Endothelial cell of hepatic sinusoid (primary cell): ENCODE results near the gene AVPI1.
"Not testable (repeated sequence)": the region's sequence is repeated elsewhere in the genome, so short reads cannot be mapped to it uniquely, and the experiment has no call there.

Experiments used
- in situ Hi-C: cut with HindIII; loops from 2 replicates; pipeline ENCODE4 v1.10.0; 2017; ENCODE audit warnings: low sequenced_read_pairs

Gene AVPI1

DNA sequence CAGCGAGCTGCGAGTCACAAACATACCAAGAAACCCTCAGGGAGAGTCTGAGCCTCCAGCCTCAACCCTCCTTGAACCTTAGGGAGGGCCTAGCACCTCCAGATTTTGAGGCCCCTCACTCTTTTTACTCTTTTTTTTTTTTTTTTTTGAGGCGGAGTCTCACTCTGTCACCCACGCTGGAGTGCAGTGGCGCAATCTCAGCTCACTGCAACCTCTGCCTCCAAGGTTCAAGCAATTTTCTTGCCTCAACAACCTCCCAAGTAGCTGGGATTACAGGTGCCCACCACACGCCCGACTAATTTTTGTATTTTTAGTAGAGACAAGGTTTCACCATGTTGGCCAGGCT is 2.7 kb downstream of the AVPI1 start:
- in situ Hi-C loops = not testable (repeated sequence)

DNA sequence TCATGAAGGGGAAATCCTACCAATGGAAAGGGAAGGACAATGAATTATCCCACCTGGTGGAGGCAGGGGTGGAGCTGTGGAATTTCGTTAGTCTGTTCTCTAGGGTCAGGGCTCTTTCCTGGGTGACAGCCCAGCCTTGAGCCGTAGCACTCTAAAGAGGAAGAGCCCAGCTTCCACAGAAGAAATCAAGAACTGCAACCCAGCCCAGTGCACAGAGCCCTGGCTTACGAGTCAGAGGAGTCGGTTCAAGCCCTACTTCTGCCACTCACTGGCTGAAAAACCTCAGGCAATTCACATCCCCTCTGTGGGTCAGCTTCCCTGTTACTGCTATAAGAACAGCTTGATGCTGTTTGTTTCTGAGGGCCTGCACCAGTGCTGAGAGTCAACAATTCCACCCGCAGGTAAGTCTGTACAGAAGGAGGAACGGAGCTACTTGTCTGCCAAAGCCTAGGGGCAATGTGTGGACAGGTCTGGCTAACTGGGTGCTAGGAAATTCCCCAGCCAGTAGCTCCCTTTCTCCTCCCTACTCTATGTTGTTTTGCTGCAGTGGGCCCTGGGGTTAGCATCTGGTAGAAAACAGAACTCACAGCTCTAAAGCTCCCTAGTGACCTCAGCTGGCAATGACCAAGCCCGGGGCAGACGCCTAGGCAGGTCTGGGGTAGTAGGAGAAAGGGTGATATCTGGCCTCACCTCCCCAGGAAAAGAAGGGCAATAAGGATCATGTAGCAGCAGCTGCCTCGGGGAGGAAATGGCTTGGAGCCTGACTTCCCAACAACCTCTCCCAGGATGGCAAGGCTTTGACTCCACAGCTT is 3.3 kb downstream of the AVPI1 start:
- in situ Hi-C loops = no loop called here

DNA sequence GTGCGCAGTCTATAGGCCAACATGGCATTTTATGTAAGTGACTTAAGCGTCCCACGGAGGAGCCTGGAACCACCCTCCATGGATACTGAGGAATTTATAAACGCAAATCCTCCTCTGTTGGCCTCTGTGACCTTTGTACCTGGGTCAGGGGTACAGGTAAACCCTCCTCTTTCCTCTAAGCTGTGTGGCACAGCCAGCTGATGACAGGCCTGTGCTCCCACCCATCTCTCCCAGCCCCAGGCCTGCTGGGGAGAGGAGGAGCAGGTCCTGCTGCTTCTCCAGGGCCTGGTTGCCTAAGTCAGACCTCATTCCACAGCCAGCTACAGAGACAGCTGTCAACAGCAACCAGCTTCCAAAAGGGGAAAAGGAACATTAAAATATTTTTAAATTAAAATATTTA is 5.0 kb downstream of the AVPI1 start:
- in situ Hi-C loops = no loop called here

DNA sequence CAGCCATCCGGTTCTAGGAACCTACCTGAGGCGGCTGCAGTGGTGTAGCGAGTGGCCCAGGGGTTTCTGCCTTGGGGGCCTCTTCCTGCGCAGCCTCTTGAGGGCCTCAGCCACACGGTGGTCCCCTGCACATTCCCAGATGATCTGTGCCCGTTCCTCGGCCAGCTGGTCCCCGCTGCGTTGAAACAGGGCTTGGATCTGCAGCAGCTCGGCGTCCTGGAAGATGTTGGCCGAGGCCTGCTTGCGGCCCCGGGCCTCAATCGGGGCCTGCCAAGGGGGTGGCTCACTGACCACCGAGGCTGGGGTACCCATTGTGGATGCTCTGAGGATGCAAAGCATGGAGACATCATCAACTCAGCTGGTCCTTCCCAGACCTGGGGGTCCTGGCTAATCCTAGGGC is 7.4 kb downstream of the AVPI1 start:
- in situ Hi-C loops = no loop called here

DNA sequence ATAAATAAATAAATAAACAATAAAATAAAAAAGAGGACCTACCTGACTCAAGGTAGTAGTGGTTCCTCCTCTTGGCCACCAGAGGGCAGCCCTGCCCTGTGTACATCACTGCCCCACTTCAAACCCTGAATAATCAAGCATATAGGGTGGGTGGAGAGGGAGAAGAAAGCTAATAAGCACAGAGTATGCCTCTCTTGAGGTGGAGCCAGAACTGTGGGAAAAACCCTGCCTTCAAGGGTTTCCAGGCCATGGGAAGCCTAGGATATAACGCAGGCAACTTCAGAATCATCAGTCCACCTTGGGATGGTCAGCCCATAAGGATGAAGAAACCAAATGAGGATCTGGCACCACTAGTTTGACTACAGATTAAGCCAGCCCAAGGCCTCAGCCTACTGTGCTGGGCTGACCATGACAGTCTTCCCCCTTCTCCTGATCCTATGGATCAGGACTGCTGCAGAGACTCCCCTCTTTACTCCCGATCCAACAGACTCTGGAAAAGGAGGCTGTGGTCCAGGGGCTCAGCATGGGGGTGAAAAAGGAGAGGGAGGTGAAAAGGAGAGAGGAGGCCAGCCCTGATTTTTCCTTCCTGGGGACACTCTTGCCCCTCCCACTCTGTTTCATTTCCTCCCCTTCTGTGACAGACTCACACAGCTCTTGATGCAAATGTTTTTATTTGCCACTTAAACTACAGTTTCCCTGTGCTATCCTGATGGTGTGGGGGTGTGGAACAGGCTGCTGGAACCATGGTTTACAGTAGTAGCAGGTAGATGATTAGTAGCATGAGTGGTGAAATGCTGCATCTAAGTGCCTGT is 10.1 kb downstream of the AVPI1 start:
- in situ Hi-C loops = no loop called here

DNA sequence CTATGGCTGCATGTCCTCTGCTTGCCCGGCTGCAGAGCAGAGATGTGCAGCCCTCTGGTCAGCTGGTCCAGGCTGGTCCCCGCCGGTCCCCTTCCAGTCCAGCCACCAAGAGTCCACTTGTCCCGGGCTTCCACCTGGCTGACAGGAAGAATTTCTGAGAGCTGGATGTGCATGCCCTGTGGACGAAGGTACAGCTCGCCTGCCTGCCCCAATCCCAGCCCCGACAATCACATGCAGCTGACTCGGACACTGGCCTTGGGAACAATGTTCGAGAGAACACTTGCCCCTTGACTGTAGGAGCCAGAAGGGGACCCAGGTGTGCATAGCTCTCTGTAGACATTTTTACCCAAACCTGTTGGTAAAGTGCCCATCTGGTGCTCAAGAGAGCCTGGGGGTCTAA is 11.8 kb downstream of the AVPI1 start:
- in situ Hi-C loops = no loop called here

DNA sequence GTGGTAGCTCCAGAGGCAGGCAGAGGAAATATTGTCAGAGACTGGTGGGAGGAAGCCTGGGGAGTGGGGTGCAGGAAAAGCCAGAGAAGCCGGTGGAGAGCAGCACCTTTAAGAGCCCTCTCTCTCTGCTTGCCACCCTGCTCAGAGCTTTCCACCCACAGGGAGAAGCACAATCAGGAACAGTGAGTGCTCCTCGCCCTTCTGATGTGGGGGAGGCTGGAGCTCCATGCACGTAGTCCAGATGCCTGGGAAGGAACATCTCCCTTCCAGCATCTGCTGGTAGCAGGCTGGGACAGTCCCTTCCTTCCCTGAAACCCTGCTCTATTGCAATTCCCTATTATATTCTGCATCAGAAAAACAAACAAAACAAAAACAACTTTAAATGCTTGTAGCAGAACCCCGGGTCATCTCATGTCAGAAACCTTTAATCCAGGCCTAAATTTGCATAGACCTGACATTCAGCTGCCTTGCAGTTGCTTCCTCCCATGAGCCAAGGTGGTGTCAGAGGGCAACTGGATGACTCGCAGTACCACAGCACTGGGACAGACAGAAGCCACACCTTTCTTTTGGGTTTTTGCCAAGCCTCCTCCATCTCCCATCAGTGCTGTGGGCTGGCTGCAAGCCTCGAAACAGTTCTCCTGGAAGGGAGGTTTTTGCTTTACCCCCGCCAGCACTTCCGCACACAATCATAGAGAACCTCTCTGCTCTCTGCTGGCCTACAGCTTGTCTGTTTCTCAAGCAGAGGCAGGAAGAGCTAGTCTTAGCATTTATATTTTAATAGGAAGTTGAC is 13.1 kb downstream of the AVPI1 start:
- in situ Hi-C loops = no loop called here

DNA sequence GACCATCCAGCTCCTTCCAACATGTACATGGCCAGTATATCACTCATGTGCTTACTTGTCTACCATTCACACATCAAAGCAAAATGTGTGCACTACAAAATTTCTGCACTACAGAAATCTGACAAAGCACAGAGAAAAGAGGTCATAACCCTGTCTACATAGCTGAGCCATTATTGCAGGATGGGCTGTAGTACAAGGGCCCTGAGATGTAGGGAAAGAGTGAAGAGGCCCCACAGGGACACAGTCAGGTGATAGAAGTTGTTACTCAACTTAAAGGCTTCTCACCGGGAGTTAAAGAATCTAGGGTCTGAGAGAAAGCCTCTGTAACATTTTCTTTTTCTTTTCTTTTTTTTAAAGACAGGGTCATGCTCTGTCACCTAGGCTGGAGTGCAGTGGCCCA is 17.5 kb downstream of the AVPI1 start:
- in situ Hi-C loops = no loop called here

DNA sequence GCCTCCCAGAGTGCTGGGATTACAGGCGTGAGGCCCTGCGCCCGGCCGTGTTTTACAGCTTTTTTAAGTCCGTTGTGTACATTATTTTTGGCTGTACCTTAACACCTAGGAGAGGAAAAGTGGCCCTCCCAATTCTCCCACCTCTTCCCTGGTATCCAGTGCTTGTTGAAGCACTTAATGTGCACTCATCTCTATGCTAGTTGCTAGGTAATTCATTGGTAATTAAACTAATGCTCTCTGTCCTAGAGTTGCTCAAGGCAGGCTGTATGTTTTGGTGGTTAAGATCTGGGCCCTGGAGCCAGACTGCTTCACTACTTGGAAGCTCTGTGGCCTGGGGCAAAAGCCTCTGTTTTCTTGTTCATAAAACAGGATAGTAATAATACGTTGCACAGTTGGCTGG is 19.6 kb downstream of the AVPI1 start:
- in situ Hi-C loops = no loop called here

DNA sequence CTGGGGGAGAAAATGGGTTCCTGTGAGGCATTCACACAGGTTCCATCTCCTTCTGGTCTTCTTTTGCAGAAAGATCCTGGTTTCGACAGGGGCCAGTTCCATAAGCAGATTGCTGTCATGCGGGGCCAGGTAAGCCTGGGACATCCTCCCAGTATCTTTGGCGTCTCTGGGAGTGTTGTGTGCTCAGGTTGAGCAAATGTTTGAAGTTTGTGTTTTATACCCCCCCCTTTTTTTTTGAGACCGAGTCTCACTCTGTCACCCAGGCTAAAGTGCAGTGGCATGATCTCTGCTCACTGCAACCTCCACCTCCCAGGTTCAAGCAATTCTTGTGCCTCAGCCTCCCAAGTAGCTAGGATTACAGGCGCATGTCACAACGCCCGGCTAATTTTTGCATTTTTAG is 20.0 kb downstream of the AVPI1 start:
- in situ Hi-C loops = no loop called here

DNA sequence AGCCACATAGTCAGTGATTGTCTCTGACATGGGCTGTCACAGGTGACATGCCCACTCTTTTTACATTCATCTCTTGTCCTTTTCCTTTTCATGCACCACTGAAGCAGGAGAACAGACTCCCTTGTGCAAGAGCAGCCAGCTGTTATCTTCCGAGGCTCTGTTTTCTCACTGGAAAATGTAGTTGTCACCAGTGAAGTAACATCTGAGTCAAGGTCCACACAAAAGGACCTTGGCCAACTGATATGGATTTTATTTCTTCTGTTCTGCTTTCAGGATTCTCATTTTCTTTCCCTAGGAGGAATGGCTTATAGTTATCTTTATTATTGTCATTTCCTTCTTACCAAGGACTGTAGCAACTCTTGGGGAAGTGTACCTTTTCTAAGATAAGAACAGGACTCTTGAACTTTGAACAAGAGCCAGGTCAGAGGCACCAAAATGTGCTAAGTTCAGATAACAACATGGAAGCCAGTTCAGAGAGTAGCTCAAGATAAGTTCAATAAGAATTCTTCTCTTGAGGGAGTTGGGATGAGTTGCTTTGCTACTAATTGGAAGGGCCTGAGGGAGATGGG is 22.7 kb downstream of the AVPI1 start:
- in situ Hi-C loops = no loop called here

DNA sequence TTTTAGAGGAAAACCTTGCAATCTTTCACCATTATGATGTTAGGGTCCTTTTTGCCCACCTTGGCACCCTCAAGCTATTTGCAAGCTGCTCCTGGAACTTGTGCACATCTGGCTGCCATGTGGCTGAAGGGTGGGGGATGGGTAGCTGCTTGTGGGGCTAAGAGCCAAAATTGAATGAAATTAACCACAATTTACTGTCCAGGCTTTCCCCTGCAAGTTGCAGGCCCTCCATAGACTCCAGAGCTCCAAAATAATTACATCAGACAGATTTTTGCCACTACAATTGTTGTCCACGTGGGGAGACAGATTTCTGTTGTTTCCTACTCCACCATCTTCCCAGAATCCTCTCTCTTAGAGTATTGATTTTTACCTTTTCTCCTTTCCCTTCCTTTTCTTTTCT is 27.5 kb downstream of the AVPI1 start:
- in situ Hi-C loops = no loop called here

DNA sequence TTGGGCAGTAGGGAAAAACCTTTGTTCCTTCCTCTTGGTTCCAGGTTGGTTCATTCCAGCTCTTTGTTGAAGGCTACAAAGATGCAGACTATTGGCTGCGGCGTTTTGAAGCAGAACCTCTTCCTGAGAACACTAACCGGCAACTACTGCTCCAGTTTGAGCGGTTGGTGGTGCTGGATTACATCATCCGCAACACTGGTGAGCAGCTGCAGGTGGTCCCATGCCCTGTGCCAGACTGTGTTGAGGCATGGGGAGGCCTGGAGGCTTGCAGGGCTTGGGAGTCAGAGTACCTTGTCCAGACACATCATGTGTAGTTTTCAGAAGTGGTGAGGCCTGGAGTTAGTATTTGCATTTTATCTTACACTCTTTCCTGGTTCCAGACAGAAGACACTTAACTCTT is 30.3 kb downstream of the AVPI1 start:
- in situ Hi-C loops = no loop called here

DNA sequence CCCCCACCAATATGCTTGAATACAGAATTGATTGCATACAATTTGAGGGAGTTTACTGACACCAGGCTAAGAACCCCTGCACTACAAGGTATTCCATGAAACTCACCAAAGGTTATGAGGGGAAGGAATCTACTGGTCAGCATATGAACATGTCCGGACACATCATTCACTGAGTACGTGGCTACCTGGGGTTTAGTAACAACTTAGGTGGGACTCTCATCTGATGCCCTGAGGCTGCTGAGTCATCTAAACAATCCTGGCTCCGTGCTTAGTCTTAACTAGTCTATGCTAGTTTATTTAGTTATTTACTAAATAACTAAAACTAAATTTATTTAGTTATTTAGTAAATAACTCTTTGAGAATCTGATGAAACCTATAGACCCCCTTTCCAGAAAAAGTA is 35.3 kb downstream of the AVPI1 start:
- in situ Hi-C loops = no loop called here

DNA sequence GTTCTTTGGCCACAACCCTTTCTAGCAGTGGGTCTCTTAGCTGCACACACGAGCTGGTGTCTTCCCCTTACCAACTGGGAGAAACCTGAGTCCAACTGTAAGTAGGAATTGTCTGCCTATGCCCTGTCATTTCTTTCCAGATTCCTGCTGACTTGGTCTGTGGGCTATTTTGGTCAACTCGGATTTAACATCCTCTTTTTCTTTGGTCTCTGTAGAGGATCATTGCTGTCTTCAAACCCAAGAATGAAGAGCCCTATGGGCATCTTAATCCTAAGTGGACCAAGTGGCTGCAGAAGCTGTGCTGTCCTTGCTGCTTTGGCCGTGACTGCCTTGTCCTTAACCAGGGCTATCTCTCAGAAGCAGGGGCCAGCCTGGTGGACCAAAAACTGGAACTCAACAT is 36.3 kb downstream of the AVPI1 start:
- in situ Hi-C loops = no loop called here

DNA sequence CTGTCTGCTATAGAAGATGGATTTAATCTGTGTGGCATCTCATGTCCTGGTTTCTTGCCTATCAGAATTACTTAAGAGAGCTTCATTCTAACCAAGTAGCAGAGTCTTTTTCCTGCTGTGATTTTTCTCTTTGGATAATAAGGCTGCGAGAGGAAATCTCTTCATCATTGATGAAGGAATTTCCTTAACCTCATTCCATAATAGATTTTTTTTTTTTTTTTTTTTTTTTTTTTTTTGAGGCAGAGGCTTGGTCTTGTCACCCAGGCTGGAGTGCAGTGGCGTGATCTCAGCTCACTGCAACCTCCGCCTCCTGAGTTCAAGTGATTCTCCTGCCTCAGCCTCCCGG is 37.7 kb downstream of the AVPI1 start:
- in situ Hi-C loops = not testable (repeated sequence)

DNA sequence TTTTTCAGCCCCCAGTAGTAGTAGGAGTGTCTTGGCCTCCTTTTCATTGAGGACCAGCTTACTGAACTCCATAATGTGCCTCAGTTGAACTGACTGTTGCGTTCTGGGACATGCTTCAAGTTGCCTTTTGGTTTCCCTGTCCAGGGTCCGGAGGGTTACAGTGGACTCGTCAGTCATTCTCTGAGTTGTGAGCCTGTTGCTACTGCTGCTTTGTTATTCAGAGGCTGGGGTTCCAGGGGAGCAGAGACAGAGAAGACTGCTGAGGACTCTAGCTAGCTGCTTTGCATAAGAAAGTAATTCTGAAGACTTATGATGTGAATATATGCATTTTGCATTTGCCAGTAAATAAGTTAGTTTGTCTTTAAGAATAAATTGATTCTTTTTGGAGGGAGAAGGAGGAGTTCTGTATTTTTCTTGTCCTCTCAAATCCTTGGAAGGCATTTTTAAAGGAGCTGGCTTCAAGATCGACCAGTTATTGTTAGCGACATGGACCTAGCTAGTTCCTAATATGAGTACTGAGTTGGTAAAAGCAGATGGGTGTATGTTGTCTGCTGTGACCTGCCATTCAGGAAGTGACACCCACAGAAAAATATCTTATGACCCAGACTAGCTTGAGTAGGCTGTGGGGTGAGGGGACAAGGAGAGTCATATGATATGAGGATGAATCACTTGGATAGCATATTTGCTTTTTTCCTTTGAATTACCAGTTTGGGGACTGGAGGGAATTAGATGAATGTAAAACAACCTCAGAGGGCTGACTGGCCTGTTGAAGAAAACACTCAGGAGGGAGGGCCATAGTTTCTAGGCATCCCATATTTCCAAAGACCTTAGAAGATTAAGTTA is 38.3 kb downstream of the AVPI1 start:
- in situ Hi-C loops = no loop called here

DNA sequence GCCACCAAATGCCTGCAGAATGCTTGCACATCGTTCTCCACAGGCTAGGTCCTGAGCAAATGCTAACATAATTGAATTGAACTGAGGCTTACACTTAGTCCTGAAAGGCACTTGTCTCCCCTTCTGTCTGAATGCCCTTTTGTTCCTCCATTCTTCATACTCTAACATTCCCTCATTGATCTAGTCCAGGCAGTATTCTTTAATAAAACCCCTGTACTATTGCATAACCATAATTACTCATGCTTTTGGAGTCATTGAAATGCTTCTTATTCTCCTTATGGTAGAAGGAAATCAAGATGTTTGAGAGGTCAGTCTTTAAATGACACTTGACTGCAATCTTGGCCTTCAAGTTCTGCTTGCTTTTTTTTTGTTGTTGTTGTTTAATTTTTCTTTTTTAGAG is 39.5 kb downstream of the AVPI1 start:
- in situ Hi-C loops = no loop called here

DNA sequence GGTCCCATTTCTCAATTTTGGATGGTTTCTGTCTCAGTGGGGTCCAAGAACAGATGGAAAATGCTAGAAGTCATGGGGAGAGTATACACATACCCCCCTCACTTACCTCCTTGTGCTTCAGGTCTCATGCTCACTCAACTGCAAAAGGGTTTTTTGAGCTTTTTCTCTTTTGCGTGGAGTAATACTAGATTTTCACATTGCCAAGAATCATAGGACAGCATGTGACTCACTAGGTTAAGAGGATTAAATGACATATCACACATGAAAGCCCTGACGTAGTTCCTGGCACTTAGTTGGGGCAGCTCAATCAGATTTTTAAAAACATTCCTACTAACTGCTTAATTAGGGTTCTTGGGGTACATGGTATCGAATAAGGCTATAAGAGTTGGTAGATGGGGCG is 42.1 kb downstream of the AVPI1 start:
- in situ Hi-C loops = no loop called here

DNA sequence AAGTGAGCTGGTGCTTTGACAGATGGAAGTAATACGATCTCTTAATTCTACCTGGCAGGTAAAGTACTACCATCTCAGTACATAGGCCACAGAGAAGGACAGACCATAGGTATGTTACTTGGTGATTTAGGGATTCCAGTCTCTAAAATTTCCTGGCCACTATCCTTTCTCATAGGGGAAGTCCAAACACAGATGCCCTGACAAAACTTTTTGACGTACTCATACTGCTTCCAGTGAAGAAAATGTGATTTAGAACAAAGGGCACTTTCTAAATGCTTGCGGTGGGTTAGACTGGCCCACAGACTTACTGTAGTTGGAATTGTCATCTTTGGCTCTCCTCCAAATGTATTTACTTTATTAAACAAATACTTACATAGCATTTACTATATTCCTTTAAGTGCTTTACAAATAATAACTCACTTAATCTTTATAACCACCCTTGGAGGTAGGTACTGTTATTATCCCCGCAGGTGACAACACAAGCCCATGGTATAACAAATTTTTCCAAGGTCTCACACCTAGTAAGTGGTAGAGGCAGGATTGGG is 43.5 kb downstream of the AVPI1 start:
- in situ Hi-C loops = no loop called here
